Caco-2 (cell line): ENCODE measurements around the gene RAB22A. TPM values are rescaled to one million over a fixed set of nuclear protein-coding genes. Genes with fewer than 3 reads are reported as not detected.

ENCODE experiments used
- BruUV-seq: library from RNA; stranded (reverse); fragments of 400-500 nt; replicated peaks from 2 replicates; lab custom pipeline; 2021; lab: Mats Ljungman, UMichigan
- CTCF ChIA-PET: fragments of 300-600 bp; sonication (Branson Sonifier 250); formaldehyde crosslinking; loops from one replicate; lab custom pipeline; 2022; ENCODE audit warnings: antibody characterized with exemption; lab: Charles Lee
- POLR2A ChIA-PET: fragments of 300-600 bp; sonication (Branson Sonifier 250); formaldehyde crosslinking; loops from one replicate; lab custom pipeline; 2022; ENCODE audit warnings: antibody characterized with exemption; lab: Charles Lee
- DNase-seq, 2 experiments: peaks; one replicate each; pipeline versions ENCODE4 v3.0.0 to v3.0.0-alpha.2; 2020 to 2022
- H3K27me3 ChIP-seq: replicated peaks from 2 replicates; pipeline ENCODE4 v1.6.0; 2011; ENCODE audit warnings: low read length; ENCODE audit not compliant: control insufficient read depth, insufficient read depth
- H3K36me3 ChIP-seq: 2 replicates; pipeline ENCODE4 v1.5.1; 2011; ENCODE audit warnings: low read length; ENCODE audit not compliant: control insufficient read depth, insufficient read depth
- H3K4me1 ChIP-seq: fragments of 250-450 bp; sonication (Bioruptor Pico); 2 replicates; pipeline ENCODE4 v1.5.1; 2020; ENCODE audit warnings: mild to moderate bottlenecking
- H3K4me3 ChIP-seq: 2 replicates; pipeline ENCODE4 v1.5.1; 2011; ENCODE audit warnings: low read depth, mild to moderate bottlenecking, control low read depth, low read length
- H3K9me3 ChIP-seq: fragments of 250-450 bp; sonication (Bioruptor Pico); 2 replicates; pipeline ENCODE4 v1.5.1; 2020; ENCODE audit warnings: mild to moderate bottlenecking, moderate library complexity
- H3K27ac Mint-ChIP-seq: one replicate; pipeline ENCODE4 v1.8.0; 2022; ENCODE audit warnings: mixed read lengths; ENCODE audit not compliant: unreplicated experiment
- H3K27me3 Mint-ChIP-seq: one replicate; pipeline ENCODE4 v1.8.0; 2022; ENCODE audit warnings: mixed read lengths; ENCODE audit not compliant: insufficient read depth, unreplicated experiment
- H3K36me3 Mint-ChIP-seq: one replicate; pipeline ENCODE4 v1.8.0; 2022; ENCODE audit warnings: mild to moderate bottlenecking, mixed read lengths; ENCODE audit not compliant: insufficient read depth, unreplicated experiment
- H3K4me1 Mint-ChIP-seq: one replicate; pipeline ENCODE4 v1.8.0; 2022; ENCODE audit warnings: low read depth, mixed read lengths; ENCODE audit not compliant: unreplicated experiment
- H3K4me3 Mint-ChIP-seq: one replicate; pipeline ENCODE4 v1.8.0; 2022; ENCODE audit warnings: mild to moderate bottlenecking, moderate library complexity, mixed read lengths; ENCODE audit not compliant: unreplicated experiment
- H3K9me3 Mint-ChIP-seq: one replicate; pipeline ENCODE4 v1.8.0; 2022; ENCODE audit warnings: mixed read lengths; ENCODE audit not compliant: unreplicated experiment
- intact Hi-C: fragments of 100-400 bp; cut with micrococcal nuclease; formaldehyde crosslinking; loops from one replicate; pipeline ENCODE4 v1.10.0; 2022; ENCODE audit not compliant: unreplicated experiment
- total RNA-seq: library from RNA; stranded (reverse); gene quantifications from 2 replicates; pipeline ENCODE4 v1.2.3, GENCODE V29; 2022
- TF ChIP-seq, protein P1 (sequence below), 2 experiments: fragments of 200-600 bp in 1 of 2; IDR thresholded peaks; 1 replicate in 1 of 2; 2 replicates in 1 of 2; pipeline versions ENCODE4 v1.5.1 to v1.8.0; 2011 to 2022; ENCODE audit warnings: antibody characterized with exemption in 1 of 2, control low read depth in 1 of 2, inconsistent platforms in 1 of 2, low read depth in 1 of 2, low read length in 1 of 2, mild to moderate bottlenecking in 1 of 2, moderate library complexity in 1 of 2; ENCODE audit not compliant: insufficient read depth in 1 of 2, severe bottlenecking in 1 of 2, unreplicated experiment in 1 of 2

The RAB22A gene
- total RNA-seq, 1 experiment from 2014 or later = 24.1 TPM

DNA sequence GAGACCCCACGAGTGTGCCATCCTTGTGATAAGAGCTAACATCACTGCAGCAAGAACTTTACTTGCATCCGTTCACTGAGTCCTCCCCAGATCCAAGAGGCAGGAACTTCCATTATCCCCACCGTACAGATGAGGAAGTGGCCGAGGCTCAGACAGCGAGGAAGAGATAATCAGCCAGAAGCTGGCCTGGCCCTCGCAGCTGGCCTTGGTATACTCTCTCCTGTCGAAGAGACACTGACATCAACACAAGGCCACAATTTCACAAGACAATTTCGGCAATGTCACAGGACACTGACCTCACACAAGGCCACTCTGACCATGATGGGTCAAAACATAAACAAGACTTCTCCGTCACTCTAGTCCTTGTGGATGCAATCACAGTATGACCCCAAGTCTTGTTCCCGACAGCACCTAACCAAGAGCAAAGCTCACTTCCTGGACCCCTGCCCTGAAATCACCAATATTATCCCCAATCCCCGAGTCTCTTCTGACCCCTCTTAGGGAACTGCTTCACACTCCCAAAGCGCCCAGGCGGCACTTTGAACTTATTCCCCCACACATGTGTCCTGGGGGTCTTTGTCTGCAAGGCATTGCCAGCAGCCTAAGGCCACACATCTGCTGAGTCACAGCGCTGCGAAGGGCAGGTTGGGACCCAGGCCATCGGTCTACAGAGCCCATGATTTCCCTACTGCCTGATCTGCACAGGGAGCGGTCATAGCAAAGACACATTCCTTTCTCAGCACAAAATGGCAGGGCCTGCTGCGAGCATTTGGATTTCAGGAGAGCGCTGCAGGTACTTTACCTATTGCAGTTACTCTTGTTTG is 64.7 kb downstream of the RAB22A start:
- no peaks in the 10 kb centered on the region for H3K9me3 Mint-ChIP-seq
- DNase-seq = no peak
- TF ChIP-seq, protein P1, sequence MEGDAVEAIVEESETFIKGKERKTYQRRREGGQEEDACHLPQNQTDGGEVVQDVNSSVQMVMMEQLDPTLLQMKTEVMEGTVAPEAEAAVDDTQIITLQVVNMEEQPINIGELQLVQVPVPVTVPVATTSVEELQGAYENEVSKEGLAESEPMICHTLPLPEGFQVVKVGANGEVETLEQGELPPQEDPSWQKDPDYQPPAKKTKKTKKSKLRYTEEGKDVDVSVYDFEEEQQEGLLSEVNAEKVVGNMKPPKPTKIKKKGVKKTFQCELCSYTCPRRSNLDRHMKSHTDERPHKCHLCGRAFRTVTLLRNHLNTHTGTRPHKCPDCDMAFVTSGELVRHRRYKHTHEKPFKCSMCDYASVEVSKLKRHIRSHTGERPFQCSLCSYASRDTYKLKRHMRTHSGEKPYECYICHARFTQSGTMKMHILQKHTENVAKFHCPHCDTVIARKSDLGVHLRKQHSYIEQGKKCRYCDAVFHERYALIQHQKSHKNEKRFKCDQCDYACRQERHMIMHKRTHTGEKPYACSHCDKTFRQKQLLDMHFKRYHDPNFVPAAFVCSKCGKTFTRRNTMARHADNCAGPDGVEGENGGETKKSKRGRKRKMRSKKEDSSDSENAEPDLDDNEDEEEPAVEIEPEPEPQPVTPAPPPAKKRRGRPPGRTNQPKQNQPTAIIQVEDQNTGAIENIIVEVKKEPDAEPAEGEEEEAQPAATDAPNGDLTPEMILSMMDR (IDR thresholded peaks at IDR 0.05; ENCODE audit: insufficient read depth in 1 of 2, low read depth in 1 of 2, low read length in 1 of 2, severe bottlenecking in 1 of 2, unreplicated experiment in 1 of 2) = no peak
- H3K4me1 Mint-ChIP-seq = peaks cover 37% of the 10 kb centered on the region
- no peaks in the 10 kb centered on the region for H3K27me3 ChIP-seq
- intact Hi-C loops = no loop called here
- POLR2A ChIA-PET = interaction anchor here (0.5 to 1.2 kb wide), 2 partner anchors 14 to 150 kb away, joined by 3 read pairs; no protein-coding TSS in a partner anchor
- peaks cover 28% of the 10 kb centered on the region for H3K4me1 ChIP-seq
- H3K9me3 ChIP-seq = peaks cover 1% of the 10 kb centered on the region; the same call in 1 of the 2 replicates
- H3K4me3 Mint-ChIP-seq = no peak overlapping the region
- H3K27ac Mint-ChIP-seq = peak overlapping the region; percentile 68
- BruUV-seq = no TSS peak
- H3K27me3 Mint-ChIP-seq = no peaks in the 10 kb centered on the region
- CTCF ChIA-PET = no interaction called here
- H3K4me3 ChIP-seq = no peak overlapping the region
- H3K36me3 ChIP-seq = no peaks in the 10 kb centered on the region
- peaks cover 6% of the 10 kb centered on the region for H3K36me3 Mint-ChIP-seq

DNA sequence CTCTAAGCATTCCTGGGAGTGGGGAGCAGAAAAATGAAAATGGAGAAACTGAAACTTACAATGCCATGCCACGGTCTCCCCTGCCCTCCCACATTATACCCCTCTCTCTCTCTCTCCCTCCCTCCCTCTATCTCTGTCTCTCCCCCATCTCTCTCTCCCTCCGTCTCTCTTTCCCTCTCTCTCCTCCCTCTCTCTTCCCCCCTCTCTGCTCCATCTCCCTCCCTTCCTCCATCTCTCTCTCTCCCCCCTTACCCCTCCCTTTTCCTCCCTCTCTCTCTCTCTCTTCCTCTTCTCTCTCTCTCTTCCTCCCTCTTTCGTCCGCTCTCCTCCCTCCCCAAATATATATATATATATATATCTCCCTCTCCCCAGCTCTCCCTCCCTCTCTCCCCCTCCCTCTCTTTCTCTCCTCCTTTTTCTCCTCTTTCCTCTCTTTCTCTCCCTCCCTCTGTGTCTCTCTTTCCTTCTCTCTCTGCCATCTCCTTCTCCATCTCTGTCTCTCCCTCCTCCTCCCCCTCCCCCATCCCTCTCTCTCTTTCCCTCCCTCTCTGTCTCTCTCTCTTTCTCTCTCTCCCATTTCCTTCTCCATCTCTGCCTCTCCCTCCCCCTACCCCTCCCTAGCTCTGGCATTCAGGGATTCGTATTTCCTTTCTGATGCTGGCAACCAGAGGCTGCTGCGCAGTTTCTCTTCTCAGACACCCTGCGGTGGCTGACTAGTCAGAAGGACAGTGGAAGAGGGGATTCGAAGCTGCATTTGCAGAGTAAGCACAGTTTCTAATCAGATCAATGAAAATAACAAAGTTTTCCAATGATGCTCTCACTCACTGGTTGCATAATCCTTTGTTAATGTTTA is 65.6 kb downstream of the RAB22A start:
- H3K9me3 Mint-ChIP-seq = no peaks in the 10 kb centered on the region
- Histone ChIP-seq H3K36me3 (no peaks in the 10 kb centered on the region), H3K9me3 (peaks cover 4% of the 10 kb centered on the region; the same call in 1 of the 2 replicates), H3K4me1 (peaks cover 28% of the 10 kb centered on the region), H3K27me3 (no peaks in the 10 kb centered on the region), H3K4me3 (no peak overlapping the region)
- peak overlapping the region; percentile 68 for H3K27ac Mint-ChIP-seq
- peaks cover 37% of the 10 kb centered on the region for H3K4me1 Mint-ChIP-seq
- TF ChIP-seq, protein P1 (IDR thresholded peaks at IDR 0.05; ENCODE audit: insufficient read depth in 1 of 2, low read depth in 1 of 2, low read length in 1 of 2, severe bottlenecking in 1 of 2, unreplicated experiment in 1 of 2) = no peak
- no peaks in the 10 kb centered on the region for H3K27me3 Mint-ChIP-seq
- ChIA-PET POLR2A (interaction anchor here (1.2 kb wide), 1 partner anchor 14 kb away, joined by 3 read pairs; no protein-coding TSS in a partner anchor), CTCF (interaction anchor here (0.8 kb wide), 1 partner anchor 47 kb away, joined by 5 read pairs; no protein-coding TSS in a partner anchor)
- DNase-seq = no peak
- no peak overlapping the region for H3K4me3 Mint-ChIP-seq
- intact Hi-C loops = no loop called here
- BruUV-seq = no TSS peak
- peaks cover 6% of the 10 kb centered on the region for H3K36me3 Mint-ChIP-seq

DNA sequence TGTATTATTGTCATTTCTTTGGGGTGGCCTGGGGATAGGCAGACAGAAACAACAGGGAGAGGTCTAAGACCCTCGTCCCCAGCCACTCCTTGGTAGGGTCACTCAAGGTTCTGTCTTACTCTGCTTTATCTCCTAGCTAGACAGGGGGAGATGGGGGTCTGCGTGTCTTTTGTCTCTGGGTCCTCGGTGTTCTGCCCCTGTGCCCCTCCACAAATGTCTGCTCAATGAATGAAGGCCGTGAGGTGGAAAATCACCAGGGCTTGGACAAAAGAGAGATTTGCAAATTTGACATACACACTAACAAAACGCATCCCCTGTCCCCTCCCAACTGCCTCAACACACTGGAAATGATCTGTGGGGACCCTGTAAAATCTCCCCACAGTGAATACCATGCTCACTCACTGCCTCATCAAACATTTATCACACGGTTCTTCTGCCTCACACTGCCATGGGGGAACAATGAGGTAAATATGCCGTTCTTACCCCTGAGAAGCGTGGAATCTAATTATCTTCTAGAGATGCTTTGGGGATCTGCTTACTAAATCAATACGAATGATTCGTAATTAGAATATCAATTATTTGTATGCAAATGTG is 66.3 kb downstream of the RAB22A start:
- no peak overlapping the region for H3K4me3 ChIP-seq
- no TSS peak for BruUV-seq
- H3K36me3 ChIP-seq = no peaks in the 10 kb centered on the region
- TF ChIP-seq, protein P1 (IDR thresholded peaks at IDR 0.05; ENCODE audit: insufficient read depth in 1 of 2, low read depth in 1 of 2, low read length in 1 of 2, severe bottlenecking in 1 of 2, unreplicated experiment in 1 of 2) = no peak
- H3K4me3 Mint-ChIP-seq = no peak overlapping the region
- ChIA-PET POLR2A (no interaction called here), CTCF (interaction anchor here (0.8 kb wide), 1 partner anchor 46 kb away, joined by 5 read pairs; no protein-coding TSS in a partner anchor)
- H3K36me3 Mint-ChIP-seq = peaks cover 6% of the 10 kb centered on the region
- H3K27me3 ChIP-seq = no peaks in the 10 kb centered on the region
- H3K9me3 Mint-ChIP-seq = peaks cover 5% of the 10 kb centered on the region
- peaks cover 4% of the 10 kb centered on the region for H3K9me3 ChIP-seq
- no peaks in the 10 kb centered on the region for H3K27me3 Mint-ChIP-seq
- intact Hi-C loops = no loop called here
- no peak for DNase-seq
- no peak overlapping the region for H3K27ac Mint-ChIP-seq
- peaks cover 28% of the 10 kb centered on the region for H3K4me1 ChIP-seq
- peaks cover 37% of the 10 kb centered on the region for H3K4me1 Mint-ChIP-seq
